AG09319 (cell line): ENCODE measurements around the gene TKT.

Experiments
- DNase-seq: peaks from one replicate; pipeline ENCODE4 v3.0.0-alpha.2; 2010; ENCODE audit warnings: low read depth; ENCODE audit errors: extremely low read depth
- CTCF ChIP-seq: IDR thresholded peaks from 2 replicates; pipeline ENCODE4 v1.5.1; 2011; ENCODE audit warnings: low read depth, mild to moderate bottlenecking, inconsistent platforms, low read length, moderate library complexity

The TKT gene

DNA sequence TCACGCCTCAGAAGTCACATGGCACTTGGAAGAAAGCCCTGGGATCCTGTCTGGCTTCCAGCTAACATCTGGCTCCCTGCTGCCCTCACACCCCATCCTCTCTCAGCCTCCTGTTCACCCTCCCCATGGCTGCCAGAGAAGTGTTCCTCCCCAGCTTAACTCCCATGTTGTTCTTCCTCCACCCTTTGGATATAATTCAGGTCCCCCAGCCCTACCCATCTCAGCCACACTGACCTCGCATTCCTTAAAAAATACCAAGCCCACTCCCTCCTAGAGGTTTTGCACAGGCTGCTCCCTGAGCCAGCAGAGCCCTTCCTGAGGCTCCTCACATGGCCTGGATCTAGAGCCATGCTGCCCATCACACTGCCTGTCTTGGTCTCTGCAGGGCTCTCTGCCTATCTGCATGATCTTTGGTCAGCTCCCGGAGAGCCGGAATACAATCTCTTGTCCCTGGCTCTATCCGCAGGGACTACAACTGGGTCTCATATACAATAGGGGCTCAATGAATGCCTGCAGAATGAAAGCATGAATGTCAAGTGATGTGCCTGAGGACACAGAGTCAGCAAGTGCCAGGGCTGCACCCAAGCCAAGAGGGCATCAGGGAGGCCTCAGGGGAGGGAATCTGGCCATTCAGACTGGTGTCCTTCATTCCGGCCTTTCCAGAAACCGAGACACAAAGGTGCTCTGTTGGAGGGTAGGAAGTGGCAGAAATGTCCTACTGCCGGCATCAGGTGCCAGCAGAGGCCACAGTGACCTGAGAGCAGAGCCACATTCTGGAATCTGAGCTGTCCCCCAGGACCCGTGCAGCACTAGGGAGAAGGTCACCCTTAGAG, 3.8 kb upstream of the TKT start:
- no peak for TF ChIP-seq CTCF
- no peak for DNase-seq

DNA sequence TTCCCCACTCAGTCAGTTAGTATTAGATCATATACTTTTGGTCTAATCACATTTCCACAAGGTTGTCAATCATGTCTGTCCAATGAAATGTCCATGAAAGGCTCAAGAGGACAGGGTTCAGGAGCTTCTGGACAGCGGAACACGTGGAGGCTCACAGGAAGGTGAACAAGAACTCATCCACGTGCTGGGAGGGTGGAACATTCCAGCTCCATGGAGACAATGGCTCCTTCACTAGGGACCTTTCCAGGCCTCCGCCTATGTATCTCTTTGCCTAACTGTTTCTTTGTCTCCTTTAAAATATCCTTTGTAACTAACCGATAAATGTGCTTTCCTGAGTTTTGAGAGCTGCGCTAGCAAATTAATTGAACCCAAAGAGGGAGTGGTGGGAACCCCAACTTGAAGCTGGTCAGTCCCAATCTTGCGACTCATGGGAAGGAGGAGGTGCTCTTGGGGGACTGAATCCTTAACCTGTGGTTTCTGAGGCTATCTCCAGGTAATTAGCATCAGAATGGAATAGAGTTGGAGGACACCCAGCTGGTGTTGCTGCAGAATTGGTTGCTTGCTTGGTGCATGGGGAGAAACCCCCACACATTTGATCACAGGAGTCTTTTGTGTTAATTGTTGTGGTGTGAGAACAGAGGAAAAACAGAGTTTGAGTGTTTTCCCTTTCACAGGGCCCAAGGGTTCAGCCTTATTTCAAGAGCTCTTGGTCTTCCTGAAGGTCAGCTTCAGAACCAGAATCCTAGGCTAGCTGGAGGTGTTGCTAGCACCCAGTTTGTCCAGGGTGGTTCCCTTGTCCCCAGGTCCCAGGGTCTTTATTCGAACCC, 3.0 kb upstream of the TKT start:
- no peak for TF ChIP-seq CTCF
- DNase-seq: no peak

DNA sequence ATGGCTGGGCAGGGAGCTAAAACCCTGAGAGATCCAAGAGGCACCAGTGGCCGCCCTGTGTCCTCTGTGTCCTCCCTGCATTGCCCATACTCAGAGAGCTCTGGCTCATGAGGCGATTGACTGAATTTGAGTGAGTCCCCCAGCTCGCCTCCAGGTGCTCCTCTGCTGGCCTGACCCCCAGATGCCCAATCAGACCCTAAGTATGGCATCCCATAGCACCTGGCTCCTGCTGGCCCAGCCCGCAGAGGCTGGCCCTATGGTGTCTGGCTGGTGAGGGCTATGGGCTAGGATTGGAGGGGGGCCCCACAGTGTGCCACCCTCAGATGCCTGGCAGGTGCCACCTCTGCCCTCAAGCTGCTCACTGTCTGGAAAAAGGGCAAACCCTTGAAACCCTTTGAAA, 1.6 kb upstream of the TKT start:
- no peak for DNase-seq
- no peak for TF ChIP-seq CTCF

- no peak for TF ChIP-seq CTCF
- DNase-seq: no peak
Measured at GRCh38 chr3:53256704-53257055, 858 bp upstream of the TKT start.

DNA sequence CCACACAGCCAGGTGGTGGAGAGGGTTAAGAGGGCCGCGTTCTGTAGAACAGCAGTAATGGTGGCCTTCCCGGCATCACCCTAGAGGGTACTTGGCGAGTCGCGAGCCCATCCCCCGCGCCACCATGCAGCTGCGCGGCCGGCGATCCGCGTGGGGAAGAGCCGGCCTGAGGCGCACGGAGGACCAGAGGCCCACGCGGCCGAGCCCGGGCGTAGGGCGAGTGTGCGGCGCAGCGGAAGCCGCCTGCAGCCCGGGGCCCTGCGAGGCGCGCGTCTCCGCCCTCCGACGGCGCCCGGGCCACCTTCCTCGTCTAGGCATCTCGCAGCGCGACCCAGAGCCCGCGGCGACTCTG, 423 bp downstream of the TKT start:
- no peak for TF ChIP-seq CTCF
- DNase-seq: no peak

GRCh38 chr3:53254509-53255422, 1.1 kb downstream of the TKT start:
- DNase-seq: no peak
- no peak for TF ChIP-seq CTCF
